Endothelial cell of hepatic sinusoid (primary cell): ENCODE measurements around the gene INTS7.
"Not testable (repeated sequence)": the region's sequence is repeated elsewhere in the genome, so short reads cannot be mapped to it uniquely, and the experiment has no call there.

Experiments used
- in situ Hi-C: cut with HindIII; loops from 2 replicates; pipeline ENCODE4 v1.10.0; 2017; ENCODE audit warnings: low sequenced_read_pairs

Gene INTS7

GRCh38 chr1:211935448-211935970 is 99.8 kb downstream of the INTS7 start:
- in situ Hi-C loops: no loop called here

- in situ Hi-C loops: no loop called here
Observed at GRCh38 chr1:211933946-211934714, 101.2 kb downstream of the INTS7 start.

- in situ Hi-C loops: no loop called here
Observed at GRCh38 chr1:211932933-211933254, 102.5 kb downstream of the INTS7 start.

GRCh38 chr1:211932231-211932932 is 103.0 kb downstream of the INTS7 start:
- in situ Hi-C loops: no loop called here

- in situ Hi-C loops: no loop called here
Observed at GRCh38 chr1:211929683-211930082, 105.7 kb downstream of the INTS7 start.

- in situ Hi-C loops: no loop called here
Observed at GRCh38 chr1:211928993-211929637, 106.2 kb downstream of the INTS7 start.

GRCh38 chr1:211928290-211928801 is 107.0 kb downstream of the INTS7 start:
- in situ Hi-C loops: no loop called here

- in situ Hi-C loops: no loop called here
Observed at GRCh38 chr1:211925016-211925415, 110.3 kb downstream of the INTS7 start.

- in situ Hi-C loops: no loop called here
Observed at GRCh38 chr1:211924256-211924655, 111.1 kb downstream of the INTS7 start.

- in situ Hi-C loops: no loop called here
Observed at GRCh38 chr1:211923095-211923494, 112.3 kb downstream of the INTS7 start.

- in situ Hi-C loops: no loop called here
Observed at GRCh38 chr1:211921579-211922095, 113.7 kb downstream of the INTS7 start.

- in situ Hi-C loops: no loop called here
Observed at GRCh38 chr1:211920602-211921226, 114.6 kb downstream of the INTS7 start.

- in situ Hi-C loops: no loop called here
Observed at GRCh38 chr1:211920141-211920572, 115.2 kb downstream of the INTS7 start.

GRCh38 chr1:211918843-211919414 is 116.4 kb downstream of the INTS7 start:
- in situ Hi-C loops: no loop called here

GRCh38 chr1:211916458-211916857 is 118.9 kb downstream of the INTS7 start:
- in situ Hi-C loops: not testable (repeated sequence)

GRCh38 chr1:211915924-211916323 is 119.4 kb downstream of the INTS7 start:
- in situ Hi-C loops: no loop called here

- in situ Hi-C loops: no loop called here
Observed at GRCh38 chr1:211912844-211913432, 122.4 kb downstream of the INTS7 start.

GRCh38 chr1:211912038-211912437 is 123.3 kb downstream of the INTS7 start:
- in situ Hi-C loops: no loop called here

GRCh38 chr1:211910913-211911485 is 124.4 kb downstream of the INTS7 start:
- in situ Hi-C loops: no loop called here
